GM12878 (cell line): ENCODE measurements around the gene EIF5. TPM values are rescaled to one million over a fixed set of nuclear protein-coding genes. Genes with fewer than 3 reads are reported as not detected.

Source experiments
- ATAC-seq: fragments of 200-7000 bp; cut with Tn5 transposase; 3 replicates; pipeline ENCODE4 v1.9.1; 2020; ENCODE audit warnings: mild to moderate bottlenecking, moderate library complexity
- BruUV-seq: library from RNA; stranded (reverse); fragments of 400-500 nt; replicated peaks from 2 replicates; lab custom pipeline; 2021; lab: Mats Ljungman, UMichigan
- CTCF ChIA-PET: fragments of 300-600 bp; sonication (Branson Sonifier 250); formaldehyde crosslinking; extraction: SDS; loops from one replicate; lab custom pipeline; 2021; ENCODE audit warnings: inconsistent platforms; lab: Yijun Ruan, JAX
- POLR2A ChIA-PET: fragments of 350-600 bp; formaldehyde crosslinking; extraction: SDS; loops from one replicate; lab custom pipeline; 2021; ENCODE audit warnings: inconsistent platforms; lab: Charles Lee
- RAD21 ChIA-PET: fragments of 300-600 bp; sonication (Branson Sonifier 250); formaldehyde crosslinking; loops from one replicate; lab custom pipeline; 2023; ENCODE audit warnings: antibody characterized with exemption; ENCODE audit not compliant: unreplicated experiment; lab: Charles Lee
- SMC1A ChIA-PET: fragments of 300-600 bp; sonication (Branson Sonifier 250); formaldehyde crosslinking; loops from one replicate; lab custom pipeline; 2023; ENCODE audit not compliant: unreplicated experiment, uncharacterized antibody; lab: Charles Lee
- DNase-seq: peaks from one replicate; pipeline ENCODE4 v3.0.0-alpha.2; 2011; ENCODE audit warnings: low read depth, low spot score
- FAIRE-seq: peaks from 3 replicates; lab custom pipeline; 2011; peaks lifted over from hg19 to GRCh38; lab: Jason Lieb, UNC
- H2AFZ ChIP-seq: 2 replicates; pipeline ENCODE4 v1.6.0; 2011; ENCODE audit warnings: low read depth, low read length, control low read depth; ENCODE audit not compliant: control insufficient read depth
- H3K27ac ChIP-seq: 2 replicates; pipeline ENCODE4 v1.5.1; 2011; ENCODE audit warnings: control low read depth; ENCODE audit not compliant: control insufficient read depth, insufficient read depth
- H3K27me3 ChIP-seq, 2 experiments: replicated peaks in 1 of 2; 2 replicates each; pipeline versions ENCODE4 v1.6.0 to v1.6.1; 2011; ENCODE audit warnings: low read length in 1 of 2; ENCODE audit not compliant: control insufficient read depth in 2 of 2, insufficient read depth in 2 of 2
- H3K36me3 ChIP-seq, 2 experiments: 2 replicates each; pipeline ENCODE4 v1.5.1; 2011; ENCODE audit warnings: low read length in 1 of 2; ENCODE audit not compliant: control insufficient read depth in 2 of 2, insufficient read depth in 2 of 2
- H3K4me1 ChIP-seq: 2 replicates; pipeline ENCODE4 v1.6.1; 2011; ENCODE audit warnings: mild to moderate bottlenecking, low read length, moderate library complexity, mixed read lengths; ENCODE audit not compliant: control insufficient read depth, insufficient read depth
- H3K4me2 ChIP-seq: 2 replicates; pipeline ENCODE4 v1.6.0; 2011; ENCODE audit warnings: control low read depth; ENCODE audit not compliant: control insufficient read depth, insufficient read depth
- H3K4me3 ChIP-seq: fragments of 200-600 bp; sonication (generic); 2 replicates; pipeline ENCODE4 v1.5.1; 2016
- H3K79me2 ChIP-seq: 2 replicates; pipeline ENCODE4 v1.6.0; 2011; ENCODE audit warnings: low read length; ENCODE audit not compliant: control insufficient read depth, insufficient read depth
- H3K9ac ChIP-seq: 2 replicates; pipeline ENCODE4 v1.8.0; 2011; ENCODE audit warnings: low read length, control low read depth, mixed read lengths; ENCODE audit not compliant: control insufficient read depth, insufficient read depth
- H3K9me3 ChIP-seq: replicated peaks from 3 replicates; pipeline ENCODE4 v1.5.1; 2011; ENCODE audit warnings: mild to moderate bottlenecking, low read length; ENCODE audit not compliant: control insufficient read depth, insufficient read depth
- H4K20me1 ChIP-seq: 2 replicates; pipeline ENCODE4 v1.6.0; 2011; ENCODE audit not compliant: control insufficient read depth, insufficient read depth
- CEBPZ ChIP-seq: fragments of 150-350 bp; IDR thresholded peaks from 2 replicates; pipeline ENCODE4 v1.6.1; 2016; ENCODE audit warnings: low read depth, low read length
- CHD1 ChIP-seq: IDR thresholded peaks from 2 replicates; pipeline ENCODE4 v1.6.1; 2012; ENCODE audit warnings: low read depth, low read length, improper control_type of control experiment
- EGR1 ChIP-seq, 2 experiments: IDR thresholded peaks; 1 replicate in 1 of 2; 2 replicates in 1 of 2; pipeline ENCODE4 v1.6.1; 2011 to 2012; ENCODE audit warnings: low read depth in 2 of 2, low read length in 2 of 2, borderline replicate concordance in 1 of 2, mild to moderate bottlenecking in 1 of 2, moderate library complexity in 1 of 2
- ETV6 ChIP-seq, 2 experiments: fragments of 450-650 bp in 1 of 2; IDR thresholded peaks in 1 of 2; conservative IDR thresholded peaks in 1 of 2; 2 replicates each; pipeline ENCODE4 v1.6.1; 2014; ENCODE audit warnings: antibody characterized with exemption in 1 of 2, borderline replicate concordance in 1 of 2, low read depth in 1 of 2, mild to moderate bottlenecking in 1 of 2, moderate library complexity in 1 of 2
- IRF5 ChIP-seq: fragments of 450-650 bp; IDR thresholded peaks from 2 replicates; pipeline ENCODE4 v1.6.1; 2017; ENCODE audit warnings: borderline replicate concordance
- MEF2B ChIP-seq: fragments of 450-650 bp; IDR thresholded peaks from 2 replicates; pipeline ENCODE4 v1.6.1; 2018; ENCODE audit warnings: mild to moderate bottlenecking, moderate library complexity; ENCODE audit not compliant: partially characterized antibody, poor library complexity, severe bottlenecking
- MLLT1 ChIP-seq: fragments of 450-650 bp; IDR thresholded peaks from 2 replicates; pipeline ENCODE4 v1.6.1; 2016; ENCODE audit warnings: mild to moderate bottlenecking
- SIN3A ChIP-seq: IDR thresholded peaks from 2 replicates; pipeline ENCODE4 v1.6.1; 2012; ENCODE audit warnings: low read depth, low read length, improper control_type of control experiment
- SMAD5 ChIP-seq: IDR thresholded peaks from 2 replicates; pipeline ENCODE4 v1.6.1; 2016; ENCODE audit warnings: antibody characterized with exemption, low read depth
- SREBF2 ChIP-seq: IDR thresholded peaks from 2 replicates; pipeline ENCODE4 v1.6.1; 2012; ENCODE audit warnings: mild to moderate bottlenecking, low read length
- ZNF384 ChIP-seq: IDR thresholded peaks from 2 replicates; pipeline ENCODE4 v1.6.1; 2012; ENCODE audit warnings: low read depth, mild to moderate bottlenecking, low read length, improper control_type of control experiment, borderline replicate concordance
- WGBS: methylation state at CpG from one replicate; pipeline ENCODE4 v1.1.6; 2016; ENCODE audit warnings: low lambda C conversion rate; ENCODE audit not compliant: insufficient replicate concordance, insufficient coverage; ENCODE audit errors: missing lambda C conversion rate; 5-methylcytosine and 5-hydroxymethylcytosine counted together
- in situ Hi-C: fragments of 300-500 bp; cut with MboI; formaldehyde crosslinking; loops from 9 replicates; pipeline ENCODE4 v1.14.3; 2018; ENCODE audit warnings: mixed read lengths
- intact Hi-C: fragments of 100-400 bp; cut with micrococcal nuclease; formaldehyde crosslinking; loops from one replicate; pipeline ENCODE4 v1.14.2; 2022; ENCODE audit not compliant: unreplicated experiment
- polyA plus RNA-seq, 11 experiments: library from polyadenylated mRNA; depleted of rRNA in 4 of 11; unstranded in 6 of 11; stranded (reverse) in 5 of 11; fragments of >200 nt; fragmentation: Nextera tagmentation in 4 of 11; fragmentation: Illumina TruSeq in 1 of 11; extraction: Ambion mirVana in 4 of 11; extraction: Trizol in 1 of 11; gene quantifications; 1 replicate in 1 of 11; 2 replicates in 10 of 11; pipeline versions ENCODE4 v1.2.1 to v1.2.3, GENCODE V29; 2011 to 2016; ENCODE audit warnings: inconsistent platforms in 2 of 11, missing spikeins in 2 of 11, low read depth in 1 of 11
- total RNA-seq, 4 experiments: library from RNA; depleted of rRNA in 3 of 4; stranded (reverse); fragments of >200 nt in 3 of 4; fragmentation: Illumina TruSeq in 1 of 4; extraction: Trizol in 1 of 4; gene quantifications; 2 replicates each; pipeline versions ENCODE4 v1.2.1 to v1.2.3, GENCODE V29; 2013 to 2021

The EIF5 gene
- total and polyA plus RNA-seq, 10 of the 15 experiments (the other 5 are each of a cell fraction or from before 2014, with no cell fraction given) = 51.2 to 360 (median 115) TPM

GRCh38 chr14:103392572-103392971, 58.5 kb downstream of the EIF5 start (continued):
- TF ChIP-seq ETV6 (conservative IDR thresholded peaks at IDR 0.05 in 1 of 2, IDR thresholded peaks at IDR 0.05 in 1 of 2; ENCODE audit: borderline replicate concordance in 1 of 2, low read depth in 1 of 2) = no peak

GRCh38 chr14:103393070-103393469, 59.0 kb downstream of the EIF5 start:
- no peak for DNase-seq
- 89% methylated on average over 6 of the region's 6 CpGs for WGBS
- intact Hi-C loops = no loop called here
- H2AFZ ChIP-seq = no peak overlapping the region
- peaks cover 22% of the 10 kb centered on the region for H3K4me1 ChIP-seq
- TF ChIP-seq SMAD5 = no peak
- no peak for TF ChIP-seq ZNF384
- TF ChIP-seq MLLT1 = no peak
- TF ChIP-seq CEBPZ = no peak
- no peak for TF ChIP-seq SREBF2
- no peak for TF ChIP-seq MEF2B
- TF ChIP-seq EGR1 (IDR thresholded peaks at IDR 0.05; ENCODE audit: borderline replicate concordance in 1 of 2, low read depth in 2 of 2, low read length in 2 of 2) = no peak
- TF ChIP-seq SIN3A = no peak
- TF ChIP-seq CHD1 = no peak
- TF ChIP-seq IRF5 = no peak
- POLR2A ChIA-PET = interaction anchor here (0.6 to 1.5 kb wide), 5 partner anchors 9 to 799 kb away, joined by 3 to 4 read pairs (median 3); no protein-coding TSS in a partner anchor
- peaks cover 87% of the 10 kb centered on the region for H3K79me2 ChIP-seq
- BruUV-seq = no TSS peak
- H4K20me1 ChIP-seq = peaks cover 6% of the 10 kb centered on the region
- H3K4me3 ChIP-seq = no peak overlapping the region
- no peak overlapping the region for H3K27ac ChIP-seq
- no peaks in the 10 kb centered on the region for H3K9me3 ChIP-seq
- SMC1A ChIA-PET = interaction anchor here (1.1 to 4.3 kb wide), 4 partner anchors 24 to 87 kb away, joined by 3 to 22 read pairs (median 6); no protein-coding TSS in a partner anchor
- H3K27me3 ChIP-seq = no peaks in the 10 kb centered on the region
- in situ Hi-C loops = no loop called here
- ATAC-seq = no peak
- CTCF ChIA-PET = interaction anchor here (0.6 to 6.0 kb wide), 12 partner anchors 11 to 287 kb away, joined by 3 to 99 read pairs (median 4); no protein-coding TSS in a partner anchor
- no peak overlapping the region for H3K9ac ChIP-seq
- H3K36me3 ChIP-seq = no peaks in the 10 kb centered on the region
- no peak overlapping the region for H3K4me2 ChIP-seq
- FAIRE-seq = no peak
- RAD21 ChIA-PET = interaction anchor here (0.7 to 1.2 kb wide), 2 partner anchors 9 to 23 kb away, joined by 3 to 4 read pairs; no protein-coding TSS in a partner anchor
